Transverse colon (tissue), 4 donors: ENCODE data around the gene CCDC51. TPM values are rescaled to one million over a fixed set of nuclear protein-coding genes. Genes with fewer than 3 reads are reported as not detected.

Source experiments
- DNase-seq: peaks from one replicate; pipeline ENCODE4 v3.0.0-alpha.2; 2019
- H3K27ac ChIP-seq, 4 donors: fragments of 200-600 bp; sonication (generic); 2 replicates each; pipeline ENCODE4 v1.5.1; 2016 to 2018; ENCODE audit warnings: inconsistent platforms in 4 of 4
- H3K27me3 ChIP-seq: fragments of 200-600 bp; sonication (generic); 2 replicates; pipeline ENCODE4 v1.5.1; 2017; ENCODE audit warnings: inconsistent platforms
- H3K36me3 ChIP-seq, 4 donors: fragments of 200-600 bp; sonication (generic); 2 replicates each; pipeline ENCODE4 v1.5.1; 2017 to 2019; ENCODE audit warnings: inconsistent platforms in 4 of 4
- H3K4me1 ChIP-seq, 4 donors: fragments of 200-600 bp; sonication (generic); 2 replicates each; pipeline ENCODE4 v1.5.1; 2017 to 2020; ENCODE audit warnings: inconsistent platforms in 4 of 4
- H3K4me3 ChIP-seq, 4 donors: fragments of 200-600 bp; sonication (generic); 1 replicate in 1 of 4; 2 replicates in 3 of 4; pipeline versions ENCODE4 v1.5.1 to v1.6.1; 2017 to 2019; ENCODE audit warnings: inconsistent platforms in 4 of 4
- H3K9me3 ChIP-seq, 2 donors: fragments of 200-600 bp; sonication (generic); 2 replicates each; pipeline ENCODE4 v1.5.1; 2017 to 2019; ENCODE audit warnings: inconsistent platforms in 2 of 2
- EP300 ChIP-seq: sonication (generic); formaldehyde crosslinking; IDR thresholded peaks from one replicate; pipeline ENCODE4 v1.6.1; 2017; ENCODE audit warnings: antibody characterized with exemption, low read depth
- POLR2A ChIP-seq: fragments of 450-650 bp; IDR thresholded peaks from one replicate; pipeline ENCODE4 v1.6.1; 2016; ENCODE audit warnings: antibody characterized with exemption, mild to moderate bottlenecking, moderate library complexity
- POLR2AphosphoS5 ChIP-seq, 3 donors: sonication (generic); formaldehyde crosslinking; IDR thresholded peaks; one replicate each; pipeline ENCODE4 v1.6.1; 2016; ENCODE audit warnings: antibody characterized with exemption in 3 of 3
- WGBS, 2 donors: methylation state at CpG; one replicate each; pipeline ENCODE4 v1.1.5; 2018; ENCODE audit warnings: low coverage in 1 of 2; 5-methylcytosine and 5-hydroxymethylcytosine counted together
- in situ Hi-C, 4 donors: fragments of 200-750 bp; cut with MboI; loops; one replicate each; pipeline versions ENCODE4 v1.15.0 to v1.15.1; 2017; ENCODE audit warnings: low sequenced_read_pairs in 3 of 4, low pct_ligation_motif_present in 1 of 4, low pct_unique_long_range_greater_than_20kb in 1 of 4
- intact Hi-C: fragments of 100-400 bp; cut with DNase I; formaldehyde crosslinking; loops from one replicate; pipeline ENCODE4 v1.15.1; 2023; ENCODE audit warnings: low total_unique reads
- total RNA-seq, 4 donors: library from RNA; depleted of rRNA; stranded (reverse); fragments of >200 nt; gene quantifications; one replicate each; pipeline ENCODE4 v1.1.0, GENCODE V29; 2016
- TF ChIP-seq, protein P1 (sequence below), 5 experiments: fragments of 200-600 bp in 3 of 5; fragments of 450-650 bp in 2 of 5; sonication (generic) in 3 of 5; IDR thresholded peaks; 1 replicate in 2 of 5; 2 replicates in 3 of 5; pipeline ENCODE4 v1.5.1; 2016 to 2017; ENCODE audit warnings: antibody characterized with exemption in 5 of 5, inconsistent platforms in 3 of 5, mild to moderate bottlenecking in 2 of 5, moderate library complexity in 1 of 5

The CCDC51 gene
- total RNA-seq, 4 donors from 2014 or later = 2.8 to 14.1 (median 8.2) TPM

- Histone ChIP-seq H3K4me1 (peaks cover 0 to 1% (median under 1%) of the 10 kb centered on the region in 4 donors), H3K4me3 (no peak overlapping the region), H3K27ac (no peak overlapping the region), H3K27me3 (no peaks in the 10 kb centered on the region), H3K36me3 (peaks cover 0 to 30% (median 7%) of the 10 kb centered on the region in 4 donors), H3K9me3 (no peaks in the 10 kb centered on the region)
- intact Hi-C loops = no loop called here
- in situ Hi-C loops = loop anchor here in 1 of 4 donors (10.0 kb wide), 1 partner anchor 133 kb away; no protein-coding TSS in a partner anchor
- no peak for DNase-seq
- 89 to 90% methylated on average over 2 to 8 of the region's 8 CpGs for WGBS, 2 donors
- TF ChIP-seq, protein P1, sequence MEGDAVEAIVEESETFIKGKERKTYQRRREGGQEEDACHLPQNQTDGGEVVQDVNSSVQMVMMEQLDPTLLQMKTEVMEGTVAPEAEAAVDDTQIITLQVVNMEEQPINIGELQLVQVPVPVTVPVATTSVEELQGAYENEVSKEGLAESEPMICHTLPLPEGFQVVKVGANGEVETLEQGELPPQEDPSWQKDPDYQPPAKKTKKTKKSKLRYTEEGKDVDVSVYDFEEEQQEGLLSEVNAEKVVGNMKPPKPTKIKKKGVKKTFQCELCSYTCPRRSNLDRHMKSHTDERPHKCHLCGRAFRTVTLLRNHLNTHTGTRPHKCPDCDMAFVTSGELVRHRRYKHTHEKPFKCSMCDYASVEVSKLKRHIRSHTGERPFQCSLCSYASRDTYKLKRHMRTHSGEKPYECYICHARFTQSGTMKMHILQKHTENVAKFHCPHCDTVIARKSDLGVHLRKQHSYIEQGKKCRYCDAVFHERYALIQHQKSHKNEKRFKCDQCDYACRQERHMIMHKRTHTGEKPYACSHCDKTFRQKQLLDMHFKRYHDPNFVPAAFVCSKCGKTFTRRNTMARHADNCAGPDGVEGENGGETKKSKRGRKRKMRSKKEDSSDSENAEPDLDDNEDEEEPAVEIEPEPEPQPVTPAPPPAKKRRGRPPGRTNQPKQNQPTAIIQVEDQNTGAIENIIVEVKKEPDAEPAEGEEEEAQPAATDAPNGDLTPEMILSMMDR (IDR thresholded peaks at IDR 0.05) = no peak
- TF ChIP-seq EP300 = no peak
- TF ChIP-seq POLR2AphosphoS5 (IDR thresholded peaks at IDR 0.05) = no peak
- no peak for TF ChIP-seq POLR2A
Observed at GRCh38 chr3:48407542-48408099, 32.3 kb downstream of the CCDC51 start.

- Histone ChIP-seq H3K4me1 (peaks cover under 1 to 8% (median 5%) of the 10 kb centered on the region in 4 donors), H3K4me3 (no peak overlapping the region), H3K36me3 (peaks cover 0 to 21% (median 7%) of the 10 kb centered on the region in 4 donors), H3K27ac (no peak overlapping the region), H3K27me3 (no peaks in the 10 kb centered on the region), H3K9me3 (no peaks in the 10 kb centered on the region)
- TF ChIP-seq POLR2AphosphoS5 (IDR thresholded peaks at IDR 0.05) (no peak), POLR2A (no peak), EP300 (no peak)
- TF ChIP-seq, protein P1 (IDR thresholded peaks at IDR 0.05) = no peak
- intact Hi-C loops = no loop called here
- in situ Hi-C loops = loop anchor here in 1 of 4 donors (10.0 kb wide), 1 partner anchor 132 kb away; no protein-coding TSS in a partner anchor
- WGBS, 2 donors = 85 to 87% methylated on average over 11 to 18 of the region's 18 CpGs
- DNase-seq = no peak
Observed at GRCh38 chr3:48406443-48407431, 33.2 kb downstream of the CCDC51 start.

GRCh38 chr3:48405971-48406370, 33.9 kb downstream of the CCDC51 start:
- no peak for DNase-seq
- intact Hi-C loops = no loop called here
- Histone ChIP-seq H3K9me3 (no peaks in the 10 kb centered on the region), H3K4me3 (no peak overlapping the region), H3K36me3 (peaks cover 0 to 19% (median 7%) of the 10 kb centered on the region in 4 donors), H3K27ac (no peak overlapping the region), H3K4me1 (peaks cover 3 to 15% (median 7%) of the 10 kb centered on the region in 4 donors), H3K27me3 (no peaks in the 10 kb centered on the region)
- 50% methylated on average over 1 of the region's 1 CpG; no CpG with 5 or more reads in 1 of the 2 donors for WGBS, 2 donors
- TF ChIP-seq EP300 (no peak), POLR2AphosphoS5 (IDR thresholded peaks at IDR 0.05) (no peak), POLR2A (no peak)
- TF ChIP-seq, protein P1 (IDR thresholded peaks at IDR 0.05) = no peak
- in situ Hi-C loops = loop anchor here in 1 of 4 donors (10.0 kb wide), 1 partner anchor 131 kb away; no protein-coding TSS in a partner anchor
